ENCODE measurements around the gene SKA3.

The SKA3 gene

DNA sequence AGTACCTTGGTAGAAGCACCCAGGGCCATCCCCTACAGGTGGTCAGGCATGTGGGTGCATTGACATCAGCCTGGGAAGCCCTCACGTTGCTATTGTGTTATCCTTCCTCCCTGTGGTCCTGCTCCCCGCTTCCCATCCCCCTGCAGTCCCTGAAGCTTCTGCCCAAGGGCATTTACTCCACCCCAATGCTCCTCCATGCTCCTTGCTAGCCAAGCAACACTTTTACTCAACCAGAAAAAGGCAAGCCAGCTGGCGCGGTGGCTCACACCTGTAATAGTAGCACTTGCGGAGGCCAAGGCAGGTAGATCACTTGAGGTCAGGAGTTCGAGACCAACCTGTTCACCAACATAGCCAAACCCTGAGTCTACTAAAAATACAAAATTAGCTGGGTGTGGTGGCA is 60.2 kb downstream of the SKA3 start:
- no peak for DNase-seq (ENCODE audit: low read depth in 3 of 3)

DNA sequence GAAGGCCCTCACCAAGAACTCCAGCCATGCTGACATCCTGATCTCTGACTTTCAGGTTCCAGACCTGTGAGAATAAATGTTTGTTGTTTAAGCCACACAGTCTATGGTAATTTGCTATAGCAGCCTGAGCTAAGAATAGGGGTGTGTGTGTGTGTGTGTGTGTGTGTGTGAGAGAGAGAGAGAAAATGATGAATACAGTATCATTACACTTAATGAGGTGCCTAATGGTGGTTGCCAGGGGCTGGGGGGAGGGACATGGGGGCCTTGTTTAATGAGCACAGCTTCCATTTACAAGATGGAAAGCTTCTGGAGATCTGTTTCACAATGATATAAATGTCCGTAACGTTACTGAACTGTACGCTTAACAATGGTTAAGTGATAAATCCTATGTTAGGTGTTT is 61.1 kb downstream of the SKA3 start:
- DNase-seq (ENCODE audit: low read depth in 3 of 3) = no peak

GRCh38 chr13:21111546-21111945 is 64.8 kb downstream of the SKA3 start:
- DNase-seq (ENCODE audit: low read depth in 3 of 3) = no peak

GRCh38 chr13:21109168-21109567 is 67.2 kb downstream of the SKA3 start:
- no peak for DNase-seq (ENCODE audit: low read depth in 3 of 3)

- no peak for DNase-seq (ENCODE audit: low read depth in 3 of 3)
Measured at GRCh38 chr13:21106089-21106488, 70.3 kb downstream of the SKA3 start.

DNA sequence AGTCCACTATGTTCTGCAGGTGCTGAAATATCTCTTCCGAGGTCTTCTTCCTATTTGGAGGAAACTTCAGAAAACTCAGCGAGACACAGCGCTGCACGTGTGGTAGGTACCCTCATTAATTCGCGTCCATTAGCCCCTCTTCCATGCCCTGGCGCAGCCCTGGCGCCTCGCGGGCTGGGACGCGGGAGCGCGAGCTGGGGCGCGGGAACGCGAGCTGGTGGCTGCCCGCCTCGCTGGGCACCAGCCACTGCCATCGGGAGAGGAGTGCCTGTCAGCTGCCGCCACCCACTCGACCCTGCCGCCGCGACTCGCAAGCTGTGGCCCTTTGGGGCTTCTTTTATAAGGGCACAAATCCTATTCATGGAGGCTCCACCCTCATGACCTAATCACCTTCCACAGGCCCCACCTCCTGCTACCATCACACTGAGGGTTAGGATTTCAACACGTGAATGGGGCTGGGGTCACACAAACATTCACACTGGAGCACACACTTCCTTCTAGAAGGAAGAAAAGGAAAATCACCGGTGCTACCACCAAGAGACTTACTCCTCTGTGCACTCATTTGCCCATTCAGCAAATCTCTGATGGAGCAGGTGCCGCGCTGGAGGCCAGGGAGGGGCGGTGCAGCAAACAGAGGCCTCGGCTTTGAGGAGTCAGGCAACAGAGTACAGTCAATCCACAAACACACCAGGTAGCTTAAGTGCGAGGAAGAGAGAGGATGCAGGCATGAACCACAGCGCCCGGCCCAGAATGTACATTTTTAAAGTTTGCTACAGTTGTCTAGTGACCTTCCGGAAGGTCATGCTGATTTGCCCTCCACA is 71.9 kb downstream of the SKA3 start:
- no peak for DNase-seq (ENCODE audit: low read depth in 3 of 3)
